ENCODE results near the gene FAM43A. TPM values are rescaled to one million over a fixed set of nuclear protein-coding genes. Genes with fewer than 3 reads are reported as not detected.

Gene FAM43A
- total and polyA plus RNA-seq, 9 of the 15 experiments (the other 6 are each of a cell fraction or from before 2014, with no cell fraction given): 0.03 to 1.2 (median 0.21) TPM

GRCh38 chr3:194671900-194672808 is 13.5 kb upstream of the FAM43A start, which contains the start of gene LSG1 (continued):
- no peak for TF ChIP-seq ZBTB33 (CRISPR knock-in tag; IDR thresholded peaks at IDR 0.05)
- no peak for TF ChIP-seq HNRNPL (IDR thresholded peaks at IDR 0.05; ENCODE audit: low read depth, low read length)
- TF ChIP-seq ZNF740 (CRISPR knock-in tag; IDR thresholded peaks at IDR 0.05): no peak
- TF ChIP-seq ZNF740 (tag; IDR thresholded peaks at IDR 0.05): no peak
- TF ChIP-seq CREB1 (IDR thresholded peaks at IDR 0.05): peak; percentile 89
- TF ChIP-seq CREB1 (CRISPR knock-in tag; IDR thresholded peaks at IDR 0.05): peak; percentile 92
- no peak for TF ChIP-seq ZNF780A (CRISPR knock-in tag; IDR thresholded peaks at IDR 0.05)
- TF ChIP-seq DLX4 (CRISPR knock-in tag; IDR thresholded peaks at IDR 0.05): no peak
- no peak for TF ChIP-seq YBX1 (IDR thresholded peaks at IDR 0.05)
- no peak for TF ChIP-seq ZNF778 (CRISPR knock-in tag; IDR thresholded peaks at IDR 0.05)
- peak; percentile 59 for TF ChIP-seq MAFF (IDR thresholded peaks at IDR 0.05; ENCODE audit: low read length)
- peak in 1 of 2 experiments; percentile 98; a peak in 2 of 4 replicates for TF ChIP-seq NONO (IDR thresholded peaks at IDR 0.05; ENCODE audit: low read depth in 2 of 2, low read length in 1 of 2)
- TF ChIP-seq POLR2A (conservative IDR thresholded peaks at IDR 0.05): peak; percentile 77
- TF ChIP-seq MYBL2 (IDR thresholded peaks at IDR 0.05; ENCODE audit: low read depth): no peak
- TF ChIP-seq MYBL2 (CRISPR knock-in tag; IDR thresholded peaks at IDR 0.05; ENCODE audit: borderline replicate concordance): no peak
- TF ChIP-seq ARID1B (IDR thresholded peaks at IDR 0.05): no peak
- no peak for TF ChIP-seq TCFL5 (CRISPR knock-in tag; conservative IDR thresholded peaks at IDR 0.05)
- no peak for TF ChIP-seq ILF3 (IDR thresholded peaks at IDR 0.05; ENCODE audit: borderline replicate concordance)
- TF ChIP-seq ARID3A (IDR thresholded peaks at IDR 0.05; ENCODE audit: borderline replicate concordance, low read depth, low read length): peak; percentile 62; the same call in 1 of the 2 replicates
- no peak for TF ChIP-seq ZNF507 (tag; conservative IDR thresholded peaks at IDR 0.05)
- TF ChIP-seq SIRT6 (IDR thresholded peaks at IDR 0.05; ENCODE audit: low read depth, low read length): no peak
- peak; percentile 62; the same call in 1 of the 2 replicates for TF ChIP-seq ELF4 (CRISPR knock-in tag; IDR thresholded peaks at IDR 0.05)
- TF ChIP-seq NCOA6 (IDR thresholded peaks at IDR 0.05): no peak
- TF ChIP-seq ETS2 (tag; IDR thresholded peaks at IDR 0.05; ENCODE audit: borderline replicate concordance, poor library complexity, severe bottlenecking): no peak
- TF ChIP-seq SRSF9 (IDR thresholded peaks at IDR 0.05; ENCODE audit: borderline replicate concordance, low read depth, low read length): no peak

Data from K562 (cell line).